ENCODE results near the gene MACIR. TPM values are rescaled to one million over a fixed set of nuclear protein-coding genes. Genes with fewer than 3 reads are reported as not detected.

Gene MACIR
- total RNA-seq, 1 experiment from 2014 or later = 23.4 TPM

- Histone ChIP-seq H3K36me3 (ENCODE audit: insufficient read depth, low read length, poor library complexity, severe bottlenecking) (no peaks in the 10 kb centered on the region), H3K27ac (ENCODE audit: low read depth, low read length, poor library complexity, severe bottlenecking) (no peak overlapping the region), H3K4me3 (ENCODE audit: low read depth, low read length, poor library complexity, severe bottlenecking) (no peak overlapping the region), H3K27me3 (replicated peaks; ENCODE audit: insufficient read depth, low read depth, low read length, poor library complexity) (no peaks in the 10 kb centered on the region), H3K9me3 (ENCODE audit: low read depth, low read length, poor library complexity, severe bottlenecking) (no peaks in the 10 kb centered on the region), H3K4me1 (ENCODE audit: insufficient read depth, low read length, poor library complexity, severe bottlenecking) (peaks cover 14% of the 10 kb centered on the region)
- BruUV-seq (replicated peaks) = no TSS peak
- TF ChIP-seq EZH2 (IDR thresholded peaks at IDR 0.05; ENCODE audit: borderline replicate concordance, low read depth, low read length, poor library complexity, severe bottlenecking) = no peak
- no peak for TF ChIP-seq CTCF (conservative IDR thresholded peaks at IDR 0.05; ENCODE audit: low read depth, low read length)
- intact Hi-C loops (cut with micrococcal nuclease; ENCODE audit: unreplicated experiment) = no loop called here
- CTCF ChIA-PET = no interaction called here
- POLR2A ChIA-PET (ENCODE audit: low non-redundant PET) = no interaction called here
- peak; percentile 70 for DNase-seq (ENCODE audit: low spot score)
Observed at GRCh38 chr5:103211576-103212561, 46.7 kb upstream of the MACIR start.

DNA sequence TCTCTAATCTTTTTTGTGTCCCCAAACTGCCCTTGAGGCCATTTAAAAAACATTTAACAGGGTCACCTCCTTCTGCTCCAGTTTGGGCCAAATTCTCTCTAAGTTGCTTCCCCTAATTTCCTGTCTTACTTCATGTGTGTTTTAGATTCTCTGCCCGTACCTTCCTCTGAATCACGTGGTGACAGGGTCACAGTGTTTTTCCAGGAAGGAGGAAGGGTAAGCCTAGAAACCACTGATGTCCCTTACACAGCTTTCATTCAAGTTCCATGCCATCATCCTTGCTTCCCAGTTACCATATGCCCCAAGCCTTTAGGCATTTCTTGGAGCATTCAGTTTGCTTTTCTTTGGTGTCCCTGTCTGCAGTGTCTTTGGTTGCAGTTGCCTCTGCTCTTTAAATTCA lies 42.4 kb upstream of the MACIR start:
- intact Hi-C loops (cut with micrococcal nuclease; ENCODE audit: unreplicated experiment) = no loop called here
- ChIA-PET POLR2A (ENCODE audit: low non-redundant PET) (no interaction called here), CTCF (no interaction called here)
- BruUV-seq (replicated peaks) = no TSS peak
- Histone ChIP-seq H3K4me3 (ENCODE audit: low read depth, low read length, poor library complexity, severe bottlenecking) (no peak overlapping the region), H3K27me3 (replicated peaks; ENCODE audit: insufficient read depth, low read depth, low read length, poor library complexity) (no peaks in the 10 kb centered on the region), H3K9me3 (ENCODE audit: low read depth, low read length, poor library complexity, severe bottlenecking) (no peaks in the 10 kb centered on the region), H3K36me3 (ENCODE audit: insufficient read depth, low read length, poor library complexity, severe bottlenecking) (no peaks in the 10 kb centered on the region), H3K4me1 (ENCODE audit: insufficient read depth, low read length, poor library complexity, severe bottlenecking) (peaks cover 19% of the 10 kb centered on the region), H3K27ac (ENCODE audit: low read depth, low read length, poor library complexity, severe bottlenecking) (no peak overlapping the region)
- TF ChIP-seq CTCF (conservative IDR thresholded peaks at IDR 0.05; ENCODE audit: low read depth, low read length) (no peak), EZH2 (IDR thresholded peaks at IDR 0.05; ENCODE audit: borderline replicate concordance, low read depth, low read length, poor library complexity, severe bottlenecking) (no peak)
- DNase-seq (ENCODE audit: low spot score) = no peak

GRCh38 chr5:103216697-103217096 lies 41.9 kb upstream of the MACIR start:
- no TSS peak for BruUV-seq (replicated peaks)
- peaks cover 19% of the 10 kb centered on the region for H3K4me1 ChIP-seq (ENCODE audit: insufficient read depth, low read length, poor library complexity, severe bottlenecking)
- H3K27ac ChIP-seq (ENCODE audit: low read depth, low read length, poor library complexity, severe bottlenecking) = no peak overlapping the region
- TF ChIP-seq CTCF (conservative IDR thresholded peaks at IDR 0.05; ENCODE audit: low read depth, low read length) (no peak), EZH2 (IDR thresholded peaks at IDR 0.05; ENCODE audit: borderline replicate concordance, low read depth, low read length, poor library complexity, severe bottlenecking) (no peak)
- POLR2A ChIA-PET (ENCODE audit: low non-redundant PET) = no interaction called here
- no peak overlapping the region for H3K4me3 ChIP-seq (ENCODE audit: low read depth, low read length, poor library complexity, severe bottlenecking)
- CTCF ChIA-PET = interaction anchor here (0.5 kb wide), 1 partner anchor 54 kb away, joined by 5 read pairs; no protein-coding TSS in a partner anchor
- no peak for DNase-seq (ENCODE audit: low spot score)
- H3K36me3 ChIP-seq (ENCODE audit: insufficient read depth, low read length, poor library complexity, severe bottlenecking) = no peaks in the 10 kb centered on the region
- no peaks in the 10 kb centered on the region for H3K27me3 ChIP-seq (replicated peaks; ENCODE audit: insufficient read depth, low read depth, low read length, poor library complexity)
- H3K9me3 ChIP-seq (ENCODE audit: low read depth, low read length, poor library complexity, severe bottlenecking) = no peaks in the 10 kb centered on the region
- intact Hi-C loops (cut with micrococcal nuclease; ENCODE audit: unreplicated experiment) = no loop called here

All from A673 (cell line).